HL-60/S4 treated with phorbol 12-myristate 13-acetate at 8.2 ng/mL for 4 days and 3 days (cell line): Measurements from ENCODE around the gene PAFAH1B1.
"Not testable (repeated sequence)": the region's sequence is repeated elsewhere in the genome, so short reads cannot be mapped to it uniquely, and the experiment has no call there.

ENCODE experiments used
- in situ Hi-C: fragments of 300-500 bp; cut with MboI; formaldehyde crosslinking; loops from 2 replicates; pipeline ENCODE4 v1.15.0; 2022; ENCODE audit warnings: low sequenced_read_pairs

PAFAH1B1 gene

GRCh38 chr17:2634361-2634960 lies 41.0 kb downstream of the PAFAH1B1 start:
- in situ Hi-C loops, result no loop called here

DNA sequence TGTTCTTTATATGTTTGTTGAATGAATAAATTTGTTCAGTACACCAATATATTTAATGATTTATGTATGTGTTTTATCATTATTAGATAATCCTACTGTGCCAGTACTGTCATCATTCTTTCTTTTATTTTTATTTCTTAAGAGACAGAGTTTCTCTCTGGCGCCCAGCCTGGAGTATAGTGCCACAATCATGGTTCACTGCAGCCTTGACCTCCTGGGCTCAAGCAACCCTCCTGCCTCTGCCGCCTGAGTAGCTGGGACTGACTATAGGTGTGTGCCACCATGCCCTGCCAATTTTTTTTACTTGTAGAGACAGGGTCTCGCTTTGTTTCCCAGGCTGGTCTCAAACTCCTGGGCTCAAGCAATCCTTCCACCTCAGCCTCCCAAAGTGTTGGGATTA lies 41.8 kb downstream of the PAFAH1B1 start:
- in situ Hi-C loops, result no loop called here

DNA sequence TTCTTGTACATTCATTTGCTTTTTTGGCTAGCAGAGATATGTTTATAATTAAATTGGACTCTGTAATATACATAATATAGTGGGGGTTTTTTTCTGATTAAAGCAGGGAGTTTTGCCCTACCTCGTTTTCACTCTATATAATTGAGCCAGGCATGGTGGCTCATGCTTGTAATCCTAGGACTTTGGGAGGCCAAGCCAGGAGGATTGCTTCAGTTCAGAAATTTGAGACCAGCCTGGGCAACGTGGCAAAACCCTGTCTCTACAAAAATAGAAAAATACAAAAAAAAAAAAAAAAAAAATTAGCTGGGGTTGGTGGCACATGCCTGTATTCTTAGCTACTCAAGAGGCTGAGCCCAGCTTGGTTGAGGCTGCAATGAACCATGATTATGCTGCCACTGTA lies 42.2 kb downstream of the PAFAH1B1 start:
- in situ Hi-C loops, result no loop called here

DNA sequence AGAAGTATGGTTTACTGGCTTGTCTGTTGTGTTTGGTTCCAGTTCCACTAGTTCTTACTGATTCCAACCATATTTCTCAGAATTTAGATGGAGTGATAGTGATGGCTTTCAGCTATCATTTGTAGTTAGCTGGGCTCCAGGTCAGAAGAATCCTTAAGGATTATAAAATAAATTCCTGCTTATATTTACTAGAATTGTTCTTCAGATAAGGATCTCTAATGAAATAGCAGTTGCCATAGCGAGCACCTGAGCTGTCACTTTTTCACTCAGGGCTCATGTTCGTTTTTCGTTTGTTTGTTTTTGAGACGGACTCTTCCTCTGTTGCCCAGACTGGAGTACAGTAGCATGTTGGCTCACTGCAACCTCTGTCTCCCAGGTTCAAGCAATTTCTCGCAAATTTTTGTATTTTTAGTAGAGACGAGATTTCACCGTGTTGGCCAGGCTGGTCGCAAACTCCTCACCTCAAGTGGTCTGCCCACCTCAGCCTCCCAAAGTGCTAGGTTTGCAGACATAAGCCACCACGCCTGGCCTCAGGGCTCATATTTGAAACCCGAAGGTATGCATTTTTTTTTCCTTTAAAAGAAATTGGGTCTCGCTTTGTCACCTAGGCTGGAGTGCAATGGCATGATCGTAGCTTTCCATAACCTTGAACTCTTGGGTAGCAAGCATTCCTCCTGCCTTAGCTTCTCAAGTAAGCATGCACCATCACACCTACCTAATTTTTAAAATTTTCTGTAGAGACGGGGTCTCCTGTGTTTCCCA lies 42.9 kb downstream of the PAFAH1B1 start:
- in situ Hi-C loops, result no loop called here

DNA sequence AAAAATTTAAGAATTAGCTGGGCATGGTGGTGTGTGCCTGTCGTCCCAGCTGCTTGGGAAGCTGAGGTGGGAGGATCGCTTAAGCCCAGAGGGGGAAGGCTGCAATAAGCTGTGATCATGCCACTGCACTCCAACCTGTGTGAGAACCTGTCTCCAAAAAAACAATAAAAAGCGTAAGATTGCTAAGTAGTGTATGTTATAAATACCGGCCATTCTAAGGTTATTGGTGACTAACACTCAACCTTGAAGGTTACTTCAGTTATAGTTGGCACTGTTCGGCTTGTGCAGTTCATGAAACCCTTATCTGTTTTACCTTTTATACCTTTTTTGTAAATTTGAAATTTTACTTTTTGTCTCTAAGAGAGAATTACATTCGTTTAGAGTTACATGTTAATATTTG lies 44.0 kb downstream of the PAFAH1B1 start:
- in situ Hi-C loops, result no loop called here

DNA sequence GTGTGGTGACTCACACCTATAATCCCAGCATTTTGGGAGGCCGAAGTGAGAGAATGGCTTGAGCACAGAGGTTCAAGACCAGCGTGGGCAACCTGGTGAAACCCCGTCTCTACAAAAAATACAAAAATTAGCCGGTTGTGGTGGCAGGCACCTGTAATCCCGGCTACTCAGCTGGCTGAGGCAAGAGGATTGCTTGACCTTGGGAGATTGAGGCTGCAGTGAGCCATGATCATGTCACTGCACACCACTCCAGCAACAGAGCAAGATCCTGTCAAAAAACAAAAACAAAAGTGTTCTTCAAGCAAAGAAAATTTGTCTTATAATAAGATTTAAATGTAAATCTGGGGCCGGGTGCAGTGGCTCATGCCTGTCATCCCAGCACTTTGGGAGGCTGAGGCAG lies 51.5 kb downstream of the PAFAH1B1 start:
- in situ Hi-C loops, result no loop called here

GRCh38 chr17:2647957-2648356 lies 54.5 kb downstream of the PAFAH1B1 start:
- in situ Hi-C loops, result no loop called here

GRCh38 chr17:2649191-2649590 lies 55.7 kb downstream of the PAFAH1B1 start:
- in situ Hi-C loops, result no loop called here

DNA sequence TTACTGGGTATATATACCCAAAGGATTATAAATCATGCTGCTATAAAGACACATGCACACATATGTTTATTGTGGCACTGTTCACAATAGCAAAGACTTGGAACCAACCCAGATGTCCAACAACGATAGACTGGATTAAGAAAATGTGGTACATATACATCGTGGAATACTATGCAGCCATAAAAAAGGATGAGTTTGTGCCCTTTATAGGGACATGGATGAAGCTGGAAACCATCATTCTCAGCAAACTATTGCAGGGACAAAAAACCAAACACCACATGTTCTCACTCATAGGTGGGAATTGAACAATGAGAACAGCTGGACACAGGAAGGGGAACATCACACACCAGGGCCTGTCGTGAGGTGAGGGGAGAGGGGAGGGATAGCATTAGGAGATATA lies 59.5 kb downstream of the PAFAH1B1 start:
- in situ Hi-C loops, result not testable (repeated sequence)

GRCh38 chr17:2655546-2655945 lies 62.1 kb downstream of the PAFAH1B1 start:
- in situ Hi-C loops, result no loop called here

GRCh38 chr17:2656283-2656682 lies 62.8 kb downstream of the PAFAH1B1 start:
- in situ Hi-C loops, result no loop called here

DNA sequence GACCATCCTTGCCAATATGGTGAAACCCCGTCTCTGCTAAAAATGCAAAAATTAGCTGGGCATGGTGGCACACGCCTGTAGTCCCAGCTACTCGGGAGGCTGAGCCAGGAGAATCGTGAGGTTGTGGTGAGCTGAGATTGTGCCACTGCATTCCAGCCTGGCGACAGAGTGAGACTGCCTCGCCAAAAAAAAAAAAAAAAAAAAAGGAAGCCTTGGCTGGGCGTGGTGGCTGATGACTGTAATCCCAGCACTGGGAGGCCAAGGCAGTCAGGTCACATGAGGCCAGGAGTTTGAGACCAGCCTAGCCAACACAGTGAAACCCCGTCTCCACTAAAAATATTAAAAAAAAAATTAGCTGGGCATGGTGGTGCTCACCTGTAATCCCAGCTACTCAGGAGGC lies 65.9 kb downstream of the PAFAH1B1 start:
- in situ Hi-C loops, result not testable (repeated sequence)

GRCh38 chr17:2660410-2660809 lies 67.0 kb downstream of the PAFAH1B1 start:
- in situ Hi-C loops, result not testable (repeated sequence)

DNA sequence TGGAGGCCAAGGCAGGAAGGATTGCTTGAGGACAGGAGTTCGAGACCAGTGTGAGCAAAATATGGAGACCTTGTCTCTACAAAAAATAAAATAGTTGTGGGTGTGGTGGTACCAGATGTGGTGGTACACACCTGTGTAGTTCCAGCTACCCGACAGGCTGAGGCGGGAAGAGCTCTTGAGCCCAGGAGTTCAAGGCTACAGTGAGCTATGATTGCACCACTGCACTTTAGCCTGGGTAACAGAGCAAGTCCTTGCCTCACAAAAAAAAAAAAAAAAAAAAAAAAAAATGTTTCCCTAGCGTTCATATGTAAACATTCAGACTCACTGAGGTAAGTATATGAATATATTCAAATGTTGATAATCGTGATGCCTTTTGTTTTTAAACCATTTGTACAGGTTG lies 78.6 kb downstream of the PAFAH1B1 start:
- in situ Hi-C loops, result no loop called here

DNA sequence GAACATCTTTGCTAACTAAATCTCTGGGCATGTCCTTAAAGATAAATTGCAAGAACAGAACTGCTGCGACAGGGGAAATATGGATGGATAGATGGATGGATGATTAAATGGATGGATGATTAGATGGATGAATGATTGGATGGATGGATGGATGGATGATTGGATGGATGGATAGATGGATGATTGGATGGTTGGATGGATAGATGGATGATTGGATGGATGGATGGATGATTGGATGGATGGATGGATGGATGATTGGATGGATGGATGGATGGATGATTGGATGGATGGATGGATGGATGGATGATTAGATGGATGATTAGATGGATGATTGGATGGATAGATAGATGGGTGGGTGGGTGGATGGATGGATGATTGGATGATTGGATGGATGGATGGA lies 85.8 kb downstream of the PAFAH1B1 start:
- in situ Hi-C loops, result not testable (repeated sequence)

DNA sequence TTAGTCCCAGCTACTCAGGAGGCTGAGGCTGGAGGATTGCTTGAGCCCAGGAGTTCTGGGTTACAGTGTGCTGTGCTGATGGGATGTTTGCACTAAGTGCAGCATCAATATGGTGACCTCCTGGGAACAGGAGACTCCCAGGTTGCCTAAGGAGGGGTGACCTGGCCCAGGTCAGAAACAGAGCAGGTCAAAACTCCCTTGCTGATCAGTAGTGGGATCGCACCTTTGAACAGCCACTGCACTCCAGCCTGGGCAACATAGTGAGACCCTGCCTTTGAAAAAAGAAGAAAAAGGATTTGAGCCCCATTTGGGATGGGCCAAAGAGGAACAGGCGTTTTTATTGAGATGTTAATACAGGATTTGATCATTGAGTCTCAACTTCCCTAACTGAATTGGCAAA lies 87.5 kb downstream of the PAFAH1B1 start:
- in situ Hi-C loops, result no loop called here

GRCh38 chr17:2681650-2682049 lies 88.2 kb downstream of the PAFAH1B1 start:
- in situ Hi-C loops, result no loop called here

- in situ Hi-C loops, result no loop called here
Measured at GRCh38 chr17:2682176-2682938, 88.9 kb downstream of the PAFAH1B1 start.

DNA sequence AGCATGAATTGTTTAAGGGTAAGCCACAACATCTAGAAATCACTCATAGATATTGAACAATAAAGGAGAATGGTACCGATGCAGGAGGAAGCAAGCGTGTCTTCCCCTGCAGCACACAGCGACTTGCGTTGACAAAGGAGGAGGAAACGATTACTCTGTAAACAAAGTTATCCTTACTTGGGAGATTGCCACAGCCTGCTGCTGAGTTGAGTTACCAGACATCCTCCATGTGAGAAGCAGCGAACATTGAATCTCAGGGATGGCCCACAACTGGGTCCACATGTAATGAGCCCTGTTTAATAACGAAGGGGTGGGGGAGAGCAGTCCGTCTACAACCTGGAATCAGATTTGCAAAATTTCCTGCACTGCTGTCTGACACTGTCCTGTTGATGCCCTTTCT lies 90.5 kb downstream of the PAFAH1B1 start:
- in situ Hi-C loops, result no loop called here

DNA sequence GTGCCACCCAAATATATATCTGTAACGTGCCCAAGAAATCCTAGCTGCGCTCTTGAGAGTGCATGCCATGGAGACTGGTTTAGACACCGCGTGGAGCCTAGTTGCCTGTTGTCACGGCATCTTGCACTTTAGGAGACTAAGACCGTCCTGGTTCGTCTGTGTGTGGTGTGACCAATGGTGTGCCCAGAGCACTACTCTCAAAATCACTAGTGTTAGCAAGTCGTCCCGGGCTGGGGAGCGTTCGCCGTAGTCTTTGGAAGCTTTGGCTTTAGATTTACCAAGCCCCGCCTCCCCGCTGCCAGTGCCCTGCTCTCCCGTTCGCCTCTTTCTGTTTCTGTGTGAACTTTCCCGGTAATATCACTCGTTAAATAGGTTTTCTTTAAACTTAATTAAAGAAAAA lies 91.1 kb downstream of the PAFAH1B1 start:
- in situ Hi-C loops, result no loop called here

DNA sequence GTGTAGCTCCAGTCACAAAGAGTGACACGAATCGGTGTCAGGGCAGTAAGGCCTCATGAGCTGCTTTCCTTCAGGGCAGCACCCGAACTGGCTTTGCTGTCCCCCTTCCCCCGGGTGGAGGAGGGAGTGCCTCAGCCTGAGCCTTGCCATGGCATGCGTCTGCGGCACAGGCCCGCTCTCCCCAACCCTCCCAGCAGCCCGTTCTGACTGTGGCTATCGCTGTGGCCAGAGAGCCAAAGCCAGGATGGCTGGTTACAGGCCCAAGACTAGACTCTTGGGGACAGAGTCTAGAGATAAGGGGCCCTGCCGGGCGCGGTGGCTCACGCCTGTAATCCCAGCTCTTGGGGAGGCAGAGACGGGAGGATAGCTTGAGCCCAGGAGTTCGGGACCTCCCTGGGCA lies 92.2 kb downstream of the PAFAH1B1 start:
- in situ Hi-C loops, result no loop called here

DNA sequence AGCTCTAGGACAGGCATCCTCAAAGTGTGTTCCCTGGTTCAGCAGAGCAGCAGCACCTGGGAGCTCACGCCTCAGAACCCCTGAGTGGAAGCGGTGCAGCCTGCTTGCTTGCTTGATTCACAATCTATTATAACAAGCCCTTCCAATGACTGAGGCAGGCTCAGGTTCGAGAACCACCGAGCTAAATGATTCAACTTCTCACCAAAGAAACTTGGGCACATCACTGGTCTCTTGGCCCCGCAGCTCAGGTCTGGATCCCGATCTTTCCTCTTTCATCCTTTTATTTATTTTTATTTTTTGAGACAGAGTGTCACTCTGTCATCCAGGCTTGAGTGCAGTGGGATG lies 93.6 kb downstream of the PAFAH1B1 start:
- in situ Hi-C loops, result no loop called here
